Right ventricle myocardium inferior (tissue), 1 donor: Measurements from ENCODE around the gene CDH12. TPM values are rescaled to one million over a fixed set of nuclear protein-coding genes. Genes with fewer than 3 reads are reported as not detected.
"Not testable (repeated sequence)": the region's sequence is repeated elsewhere in the genome, so short reads cannot be mapped to it uniquely, and the experiment has no call there.

ENCODE experiments used
- ATAC-seq: fragments of 200-7000 bp; cut with Tn5 transposase; one replicate; pipeline ENCODE4 v1.9.1; 2020; ENCODE audit warnings: mild to moderate bottlenecking, moderate library complexity
- DNase-seq: peaks from one replicate; pipeline ENCODE4 v3.0.0; 2021; ENCODE audit errors: missing footprints
- intact Hi-C: fragments of 100-400 bp; cut with DNase I; formaldehyde crosslinking; loops from one replicate; pipeline ENCODE4 v1.11.0; 2022
- total RNA-seq: library from RNA; stranded (reverse); fragmentation: NEBNext Ultra II Directional; extraction: Animal tissue kit (Norgen Biotek cat#: 25700); gene quantifications from one replicate; pipeline ENCODE4 v1.2.1, GENCODE V29; 2021
- donor health status: DM: no; HTN: yes; CAD: no; lungs with severe emphysema.

The CDH12 gene
- total RNA-seq, 1 donor from 2014 or later: not detected

DNA sequence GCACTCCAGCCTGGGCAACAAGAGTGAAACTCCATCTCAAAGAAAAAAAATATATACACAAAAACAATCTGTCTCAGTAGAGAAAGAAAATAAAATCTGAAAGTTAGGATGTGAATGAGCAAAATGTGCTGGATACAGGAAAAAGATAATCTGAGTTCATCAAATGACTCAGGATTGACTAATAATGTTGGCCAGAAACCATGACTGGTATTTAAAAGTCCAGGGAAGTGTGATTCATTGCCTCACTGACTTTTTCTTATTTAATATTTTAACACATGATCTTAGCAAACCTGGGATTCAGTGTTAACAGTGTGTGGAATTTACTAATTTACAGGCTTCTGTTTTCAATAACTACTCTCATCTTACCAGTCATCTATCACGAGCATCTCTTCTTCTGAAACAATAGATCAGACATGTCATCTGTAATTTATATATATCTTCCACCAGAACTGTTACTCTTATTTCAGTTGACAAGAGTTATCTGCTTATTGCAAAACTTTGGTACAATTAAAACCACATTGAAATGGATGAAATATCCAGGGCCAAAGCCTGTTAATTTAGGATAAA is 256.7 kb downstream of the CDH12 start:
- intact Hi-C loops: no loop called here
- ATAC-seq (no peak), DNase-seq (no peak)

- DNase-seq (no peak), ATAC-seq (no peak)
- intact Hi-C loops: no loop called here
Observed at GRCh38 chr5:22594491-22594890, 258.7 kb downstream of the CDH12 start.

- intact Hi-C loops: no loop called here
- no peak for ATAC-seq
- no peak for DNase-seq
Observed at GRCh38 chr5:22593592-22593991, 259.6 kb downstream of the CDH12 start.

- no peak for DNase-seq
- no peak for ATAC-seq
- intact Hi-C loops: no loop called here
Observed at GRCh38 chr5:22591461-22591860, 261.7 kb downstream of the CDH12 start.

DNA sequence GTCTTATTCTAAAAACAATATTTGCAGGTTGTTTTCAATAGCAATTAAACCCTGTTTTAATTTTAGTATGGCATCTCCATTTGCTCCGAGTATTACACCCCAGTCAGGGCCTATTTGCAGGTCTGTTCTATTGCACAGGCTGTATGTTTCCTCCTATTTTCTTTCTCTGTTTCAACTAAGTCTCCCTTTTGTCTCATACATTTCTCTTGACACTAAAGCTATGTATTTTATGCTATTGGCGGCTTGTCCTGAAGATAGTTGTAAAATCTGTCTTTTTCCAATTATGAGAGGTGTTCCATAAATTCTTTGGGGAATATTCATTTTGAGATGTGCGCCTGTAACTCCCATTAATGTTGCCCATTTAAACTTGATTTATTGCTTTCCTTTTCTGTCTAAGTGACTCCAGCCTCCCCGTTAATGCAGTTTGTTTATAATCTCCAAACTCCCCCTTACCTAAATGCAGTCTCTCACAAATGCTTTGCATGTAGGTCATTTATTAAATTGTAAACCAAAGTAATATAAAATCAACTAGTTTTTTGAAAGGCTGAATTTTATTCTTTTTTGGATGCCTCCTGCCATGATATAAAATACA is 262.4 kb downstream of the CDH12 start:
- no peak for ATAC-seq
- DNase-seq: no peak
- intact Hi-C loops: no loop called here

DNA sequence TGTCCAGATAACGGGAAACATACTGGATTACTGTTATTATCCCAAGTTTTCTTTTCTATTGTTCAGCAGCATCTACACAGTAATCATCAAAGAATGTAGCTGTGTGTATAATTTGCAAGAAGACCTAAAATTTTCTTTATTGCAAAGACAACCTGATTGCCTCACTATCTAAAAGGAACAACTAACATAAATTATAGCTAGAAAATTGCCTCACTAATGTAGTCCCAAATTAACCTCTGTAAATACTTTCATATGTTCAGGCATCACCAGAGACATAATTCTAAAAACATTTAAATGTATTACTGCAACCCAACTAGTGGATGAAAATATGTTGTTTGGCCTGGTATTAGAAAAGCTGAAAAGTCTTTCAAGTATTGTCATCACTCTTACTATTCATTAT is 275.4 kb downstream of the CDH12 start:
- DNase-seq: no peak
- ATAC-seq: no peak
- intact Hi-C loops: no loop called here

DNA sequence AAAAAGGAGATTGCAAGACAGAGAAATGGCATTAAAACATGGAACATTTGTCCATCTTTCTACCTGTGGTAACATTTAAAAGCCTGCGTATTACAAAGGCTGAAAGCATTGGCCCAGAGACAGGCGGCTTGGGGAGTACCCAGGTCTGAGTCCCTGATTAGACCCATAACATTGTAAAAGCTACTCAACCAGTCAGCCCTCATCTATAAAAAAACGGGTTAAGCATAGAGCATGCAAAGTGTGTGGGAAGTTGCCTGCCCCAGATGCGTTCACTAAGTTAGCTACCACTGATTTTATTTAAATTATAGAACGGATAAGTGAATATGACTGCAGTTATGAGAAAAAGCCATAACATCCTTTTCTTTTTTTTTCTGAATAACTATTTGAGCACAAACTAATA is 276.1 kb downstream of the CDH12 start:
- no peak for ATAC-seq

DNA sequence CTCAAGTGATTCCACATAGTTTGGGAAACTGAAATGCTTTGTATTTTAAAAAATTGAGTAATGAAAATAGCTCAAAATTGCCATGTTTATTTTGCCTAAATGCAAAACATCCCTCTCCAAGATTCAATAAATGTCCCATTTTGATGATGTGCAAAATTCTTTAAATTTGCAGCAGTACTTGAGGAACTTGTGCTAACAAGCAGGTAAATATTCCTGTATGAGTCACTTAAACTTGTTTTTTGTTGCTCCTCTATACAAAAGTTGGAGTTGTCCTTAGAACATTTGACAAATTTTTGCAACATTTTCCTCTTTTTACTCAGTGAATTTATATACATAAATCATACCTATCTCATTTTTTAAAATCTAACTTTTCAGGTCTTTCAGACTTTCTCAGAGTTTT is 280.2 kb downstream of the CDH12 start:
- ATAC-seq (no peak), DNase-seq (no peak)
- intact Hi-C loops: no loop called here

More for the DNA sequence above, 276.1 kb downstream of the CDH12 start:
- intact Hi-C loops: no loop called here
- no peak for DNase-seq

DNA sequence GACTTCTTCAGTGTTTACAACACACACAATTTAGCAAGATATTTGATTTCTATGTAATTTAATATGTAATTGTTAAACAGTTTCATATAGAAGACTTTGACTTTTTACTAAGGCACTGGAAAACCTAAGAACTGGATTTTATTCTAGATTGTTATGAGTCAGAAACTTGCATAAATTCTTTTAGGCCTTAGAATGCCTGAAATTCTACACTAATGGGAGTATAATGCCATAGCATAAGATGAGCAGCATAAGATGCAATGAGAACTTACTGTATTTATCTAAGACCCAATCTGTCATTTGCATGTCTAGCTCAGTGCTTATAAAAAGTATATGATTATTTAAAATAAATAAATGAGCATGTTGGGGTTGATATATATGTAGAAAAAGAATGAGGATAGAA is 285.2 kb downstream of the CDH12 start:
- DNase-seq (no peak), ATAC-seq (no peak)
- intact Hi-C loops: no loop called here

DNA sequence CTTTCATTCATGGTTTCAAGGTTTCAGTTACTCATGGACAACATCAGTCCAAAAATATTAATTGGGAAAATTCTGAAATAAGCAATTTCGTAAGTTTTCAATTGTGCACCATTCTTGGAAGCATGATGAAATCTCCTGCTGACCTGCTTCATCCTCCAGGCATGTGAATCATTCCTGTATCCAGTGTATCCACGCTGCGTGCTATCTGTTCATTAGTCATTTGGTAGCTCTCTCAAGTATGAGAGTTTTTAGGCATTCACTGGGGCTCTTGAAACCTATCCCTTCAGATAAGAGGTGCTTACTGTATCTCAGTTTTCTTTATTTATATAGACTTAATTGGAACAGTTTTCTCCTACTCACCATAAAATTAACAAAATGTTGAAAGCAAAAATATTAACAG is 293.0 kb downstream of the CDH12 start:
- DNase-seq: no peak
- ATAC-seq: no peak
- intact Hi-C loops: no loop called here

- ATAC-seq (no peak), DNase-seq (no peak)
- intact Hi-C loops: no loop called here
Observed at GRCh38 chr5:22557251-22557650, 295.9 kb downstream of the CDH12 start.

GRCh38 chr5:22554475-22554874 is 298.7 kb downstream of the CDH12 start:
- ATAC-seq: no peak
- intact Hi-C loops: no loop called here
- DNase-seq: no peak

- intact Hi-C loops: no loop called here
- DNase-seq: no peak
- ATAC-seq: no peak
Observed at GRCh38 chr5:22549876-22550671, 303.1 kb downstream of the CDH12 start.

DNA sequence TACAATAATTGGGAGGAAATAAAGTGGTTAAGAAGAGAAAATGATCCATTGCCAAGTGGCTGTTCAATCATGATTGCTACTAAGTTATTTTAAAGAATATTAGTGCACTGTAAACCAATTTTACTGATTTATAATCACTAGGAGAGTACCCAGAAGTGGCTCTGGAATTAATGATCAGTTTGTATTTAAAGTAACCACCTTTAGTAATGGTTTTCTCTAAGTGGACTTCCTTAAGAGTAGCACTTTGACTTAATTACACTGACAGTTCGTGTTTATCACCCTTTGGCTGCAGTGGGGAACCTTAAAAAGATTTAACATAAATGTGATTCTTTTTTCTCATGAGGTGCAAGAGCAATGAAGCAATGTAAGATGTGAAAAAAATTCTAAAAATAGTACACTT is 310.8 kb downstream of the CDH12 start:
- DNase-seq: no peak
- ATAC-seq: no peak
- intact Hi-C loops: no loop called here

- ATAC-seq: no peak
Observed at GRCh38 chr5:22541037-22541436, 312.1 kb downstream of the CDH12 start.

DNA sequence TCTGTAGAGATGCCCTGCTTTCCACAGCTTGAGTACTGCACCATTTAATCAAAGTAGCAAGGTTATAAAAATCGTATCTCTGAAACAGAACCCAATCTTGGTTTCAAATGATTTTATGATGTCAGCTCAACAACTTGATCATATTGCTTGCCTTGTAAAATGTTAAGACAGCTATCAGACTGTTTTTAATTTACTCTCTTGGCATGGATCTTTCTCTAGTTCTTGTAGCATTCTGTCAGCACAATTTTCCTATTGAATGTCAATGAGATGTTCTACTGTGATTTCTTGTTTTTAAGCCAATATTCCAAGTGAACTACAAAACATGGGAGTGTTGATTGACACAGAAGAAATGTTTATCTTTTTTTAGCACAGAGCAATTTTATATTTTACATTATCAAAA is 313.4 kb downstream of the CDH12 start:
- ATAC-seq (no peak), DNase-seq (no peak)
- intact Hi-C loops: no loop called here

More at GRCh38 chr5:22541037-22541436, 312.1 kb downstream of the CDH12 start:
- intact Hi-C loops: no loop called here
- no peak for DNase-seq

- intact Hi-C loops: no loop called here
- DNase-seq: no peak
- ATAC-seq: no peak
Observed at GRCh38 chr5:22531986-22532385, 321.2 kb downstream of the CDH12 start.

DNA sequence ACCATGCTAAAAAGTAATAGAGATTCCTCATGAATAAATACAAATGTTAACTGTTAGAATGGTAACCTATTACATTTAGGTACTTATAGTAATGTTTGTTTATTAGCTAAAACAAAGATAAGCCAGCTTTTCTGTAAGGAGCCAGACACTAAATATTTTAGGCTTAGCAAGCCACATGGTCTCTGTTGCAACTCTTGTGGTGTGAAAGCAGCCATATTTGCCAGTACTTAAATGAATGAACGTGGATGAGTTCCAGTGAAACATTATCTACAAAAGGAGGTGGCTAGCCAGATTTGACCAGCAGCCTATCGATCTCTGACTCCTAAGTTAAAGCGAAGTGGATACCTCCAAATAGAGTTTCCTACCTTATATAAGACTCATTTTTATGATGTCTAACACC is 331.6 kb downstream of the CDH12 start:
- no peak for DNase-seq
- ATAC-seq: no peak
- intact Hi-C loops: no loop called here

DNA sequence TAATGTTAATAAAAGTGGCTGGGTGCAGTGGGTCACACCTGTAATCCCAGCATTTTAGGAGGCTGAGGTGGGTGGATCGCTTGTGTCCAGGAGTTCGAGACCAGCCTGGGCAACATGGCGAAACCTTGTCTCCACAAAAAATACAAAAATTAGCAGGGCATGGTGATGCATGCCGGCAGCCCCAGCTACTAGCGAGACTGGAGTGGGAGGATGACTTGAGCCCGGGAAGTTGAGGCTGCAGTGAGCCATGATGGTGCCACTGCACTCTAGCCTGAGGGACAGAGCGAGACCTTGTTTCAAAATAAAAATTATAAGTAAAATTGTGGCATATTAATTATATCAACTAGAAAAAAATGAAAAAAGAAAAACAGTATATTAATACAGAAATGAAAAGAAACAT is 336.6 kb downstream of the CDH12 start:
- DNase-seq, intact Hi-C loops, ATAC-seq: not testable (repeated sequence)

DNA sequence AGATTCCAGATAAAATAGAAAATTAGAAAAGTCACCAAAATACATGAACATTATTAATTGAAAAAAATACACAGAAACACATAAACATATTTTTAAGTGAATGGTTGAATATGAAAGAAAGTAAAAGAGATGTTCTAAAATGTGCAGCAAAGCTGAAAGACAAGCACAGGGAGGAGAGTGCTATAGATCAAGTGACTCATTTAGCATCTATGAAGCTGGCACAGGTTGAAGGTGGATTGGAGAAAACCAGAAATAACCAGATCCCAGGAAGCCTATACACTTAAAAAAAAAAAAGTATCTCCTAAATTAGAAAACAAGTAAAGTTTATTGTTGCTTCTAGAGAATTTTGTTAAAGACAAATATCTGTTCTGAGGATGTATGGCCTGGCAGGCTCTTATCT is 338.9 kb downstream of the CDH12 start:
- no peak for ATAC-seq
- intact Hi-C loops: no loop called here

More for the DNA sequence above, 338.9 kb downstream of the CDH12 start:
- no peak for DNase-seq
